Activated CD4-positive, alpha-beta T cell treated with anti-CD3 and anti-CD28 coated beads, Interleukin-2, amount 50 U/mL, for 16 hours (primary cell): ENCODE results near the gene BZW1.
A peak's percentile ranks its signal among the peaks of the same experiment; 100 is the strongest.

Experiments
- DNase-seq: peaks from one replicate; pipeline ENCODE4 v3.0.0-alpha.2; 2020

The BZW1 gene

GRCh38 chr2:200811333-200812121 lies at the start of gene BZW1:
Gene BZW1 (plus strand): TSS chr2:200811910. CDS start chr2:200813218, 1,308 bp downstream.
- DNase-seq: peak; percentile 98

GRCh38 chr2:200762127-200762526 lies 49.6 kb upstream of the BZW1 start:
- no peak for DNase-seq

GRCh38 chr2:200763422-200763821 lies 48.3 kb upstream of the BZW1 start:
- DNase-seq: no peak

- DNase-seq: peak; percentile 78
Observed at GRCh38 chr2:200765139-200765951, 46.4 kb upstream of the BZW1 start.

GRCh38 chr2:200765995-200766660 lies 45.6 kb upstream of the BZW1 start:
- no peak for DNase-seq

- DNase-seq: no peak
Observed at GRCh38 chr2:200767111-200767885, 44.4 kb upstream of the BZW1 start.

GRCh38 chr2:200770847-200771246 lies 40.9 kb upstream of the BZW1 start:
- DNase-seq: no peak

- no peak for DNase-seq
Observed at GRCh38 chr2:200772620-200773019, 39.1 kb upstream of the BZW1 start.

GRCh38 chr2:200773083-200773482 lies 38.6 kb upstream of the BZW1 start:
- DNase-seq: no peak

GRCh38 chr2:200774920-200775319 lies 36.8 kb upstream of the BZW1 start:
- no peak for DNase-seq

- DNase-seq: no peak
Observed at GRCh38 chr2:200777275-200777674, 34.4 kb upstream of the BZW1 start.

- no peak for DNase-seq
Observed at GRCh38 chr2:200778038-200778437, 33.7 kb upstream of the BZW1 start.

GRCh38 chr2:200779214-200779613 lies 32.5 kb upstream of the BZW1 start:
- no peak for DNase-seq

- no peak for DNase-seq
Observed at GRCh38 chr2:200781616-200782015, 30.1 kb upstream of the BZW1 start.

GRCh38 chr2:200782251-200782650 lies 29.5 kb upstream of the BZW1 start:
- DNase-seq: no peak

GRCh38 chr2:200784215-200784614 lies 27.5 kb upstream of the BZW1 start:
- no peak for DNase-seq

- no peak for DNase-seq
Observed at GRCh38 chr2:200786423-200786822, 25.3 kb upstream of the BZW1 start.

- DNase-seq: peak; percentile 31
Observed at GRCh38 chr2:200786826-200787225, 24.9 kb upstream of the BZW1 start.

GRCh38 chr2:200787351-200788120 lies 24.2 kb upstream of the BZW1 start:
- DNase-seq: peak; percentile 61

- no peak for DNase-seq
Observed at GRCh38 chr2:200788121-200788718, 23.5 kb upstream of the BZW1 start.

GRCh38 chr2:200790185-200790584 lies 21.5 kb upstream of the BZW1 start:
- DNase-seq: no peak

GRCh38 chr2:200791905-200792304 lies 19.8 kb upstream of the BZW1 start:
- DNase-seq: no peak
